GM12865 (cell line): ENCODE results near the gene PLEKHA6.

ENCODE experiments used
- DNase-seq: peaks from one replicate; pipeline ENCODE4 v3.0.0; 2010; ENCODE audit warnings: low read depth
- H3K4me3 ChIP-seq: 2 replicates; pipeline ENCODE4 v1.5.1; 2011; ENCODE audit warnings: mild to moderate bottlenecking, low read depth, low read length, control low read depth
- CTCF ChIP-seq: IDR thresholded peaks from 2 replicates; pipeline ENCODE4 v1.5.1; 2011; ENCODE audit warnings: low read length, control low read depth, low read depth, inconsistent platforms; ENCODE audit not compliant: insufficient read depth; ENCODE audit errors: missing control alignments

Gene PLEKHA6

DNA sequence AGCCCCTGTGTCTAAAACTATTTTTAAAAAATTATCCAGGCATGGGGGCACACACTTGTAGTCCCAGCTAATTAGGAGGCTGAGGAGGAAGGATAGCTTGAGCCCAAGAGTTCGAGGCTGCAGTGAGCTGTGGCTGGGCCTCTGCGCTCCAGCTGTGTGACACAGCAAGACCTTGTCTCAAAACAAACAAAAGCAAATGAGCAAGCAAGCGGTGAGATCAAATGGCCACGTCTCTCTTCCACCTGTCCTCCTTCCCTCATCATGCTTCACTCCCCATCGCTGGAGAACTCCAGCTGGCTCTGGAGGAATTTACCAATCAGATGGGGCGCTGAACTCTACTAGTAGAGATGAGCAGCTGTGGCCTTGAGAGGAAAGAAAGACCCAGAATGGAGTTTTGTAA lies 179.6 kb downstream of the PLEKHA6 start:
- TF ChIP-seq CTCF: no peak
- DNase-seq: no peak
- no peak overlapping the region for H3K4me3 ChIP-seq

DNA sequence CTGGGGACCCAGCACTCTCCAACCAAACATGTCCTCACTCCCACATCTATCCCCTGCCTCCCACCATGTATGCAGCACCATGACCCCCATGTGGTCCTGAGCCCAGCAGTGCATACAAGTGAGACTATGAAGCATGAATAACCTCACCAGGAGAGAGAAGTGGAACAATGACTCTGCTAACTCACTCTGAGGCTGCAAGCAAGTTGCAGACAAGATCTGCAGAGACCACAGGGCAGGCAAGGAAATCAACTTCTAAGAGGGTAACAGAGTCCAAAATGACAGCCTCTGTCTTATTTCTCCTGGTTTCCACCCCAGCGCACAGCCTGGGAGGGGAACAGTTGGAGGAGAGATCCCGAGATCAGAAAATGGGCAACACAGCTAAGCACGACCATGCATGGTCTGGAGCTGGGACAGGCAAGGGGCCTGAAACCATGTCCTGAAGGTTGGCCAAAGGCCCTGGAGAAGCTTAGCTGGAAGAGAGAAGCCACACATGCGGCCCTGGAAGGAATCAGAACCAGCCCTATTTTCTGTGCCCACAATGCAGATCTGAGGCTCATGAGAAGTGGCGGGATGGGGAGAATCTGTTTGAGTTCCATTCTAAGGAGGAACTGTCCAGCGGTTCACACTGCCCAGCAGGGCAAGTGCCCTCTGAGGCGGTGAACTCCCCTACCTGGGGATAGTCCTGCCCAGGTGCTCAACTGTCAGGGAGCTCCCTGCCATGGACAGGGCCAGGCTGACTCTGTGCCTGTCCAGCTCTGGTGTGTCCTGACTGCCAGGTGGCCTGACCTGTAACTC lies 181.0 kb downstream of the PLEKHA6 start:
- TF ChIP-seq CTCF: no peak
- H3K4me3 ChIP-seq: no peak overlapping the region
- DNase-seq: no peak

DNA sequence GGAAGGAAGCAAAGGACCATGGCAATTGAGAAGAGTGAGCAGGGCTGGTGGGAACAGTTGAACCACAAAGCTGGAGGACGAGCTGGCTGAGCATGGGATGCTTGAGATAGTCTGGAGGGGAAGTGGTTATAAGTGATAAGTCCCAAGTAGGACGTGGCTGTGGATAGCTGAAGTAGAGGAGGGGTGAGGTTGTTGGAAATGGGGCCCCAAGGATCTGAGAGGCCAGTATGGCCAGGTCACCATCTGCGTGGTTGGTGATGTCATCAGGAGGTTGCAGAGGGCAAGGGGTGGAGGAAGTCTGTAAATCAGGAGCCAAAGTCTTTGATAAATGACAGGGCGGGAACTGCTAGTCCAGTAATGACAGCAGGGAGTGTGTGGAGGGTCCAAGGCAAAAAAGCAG lies 182.6 kb downstream of the PLEKHA6 start:
- H3K4me3 ChIP-seq: no peak overlapping the region
- TF ChIP-seq CTCF: no peak
- no peak for DNase-seq

DNA sequence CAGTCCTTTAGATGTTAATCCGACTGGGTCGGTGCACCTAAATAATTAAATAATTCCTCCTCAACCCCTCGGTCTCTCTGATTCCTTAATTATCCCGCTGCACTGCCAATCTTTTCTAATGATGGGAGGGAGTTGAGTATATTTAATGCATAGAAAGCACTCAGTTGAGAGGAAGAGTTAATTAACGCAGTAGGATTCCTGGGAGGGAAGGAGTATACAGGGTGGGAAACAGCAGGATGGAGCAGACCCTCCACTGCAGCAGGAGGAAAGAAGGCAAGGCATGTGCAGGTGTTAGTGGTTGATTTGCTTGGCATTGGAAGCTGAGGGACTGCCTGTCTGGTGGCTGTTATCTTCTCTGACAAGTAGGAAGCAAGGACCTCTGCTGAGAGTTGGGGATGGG lies 183.7 kb downstream of the PLEKHA6 start:
- no peak overlapping the region for H3K4me3 ChIP-seq
- TF ChIP-seq CTCF: no peak
- no peak for DNase-seq

DNA sequence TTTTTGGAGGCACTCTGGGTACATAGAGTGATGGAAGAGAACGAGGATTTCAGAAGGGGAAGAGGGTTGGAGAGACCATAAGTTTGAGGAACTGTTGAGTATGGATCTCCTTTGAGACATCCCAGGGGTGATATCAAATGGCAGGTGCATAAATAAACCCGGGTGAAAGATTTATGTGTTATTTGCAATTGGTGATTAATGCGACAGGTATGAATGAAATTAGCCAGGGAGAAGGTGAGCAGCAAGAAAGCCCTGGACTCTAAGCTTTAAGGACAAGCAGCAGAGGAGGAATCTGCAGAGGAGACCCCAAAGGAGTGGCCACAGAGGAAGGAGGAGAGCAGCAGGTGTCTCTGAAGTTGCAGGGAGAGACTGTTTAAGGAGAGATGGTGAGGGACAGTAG lies 184.8 kb downstream of the PLEKHA6 start:
- DNase-seq: no peak
- TF ChIP-seq CTCF: no peak
- no peak overlapping the region for H3K4me3 ChIP-seq

DNA sequence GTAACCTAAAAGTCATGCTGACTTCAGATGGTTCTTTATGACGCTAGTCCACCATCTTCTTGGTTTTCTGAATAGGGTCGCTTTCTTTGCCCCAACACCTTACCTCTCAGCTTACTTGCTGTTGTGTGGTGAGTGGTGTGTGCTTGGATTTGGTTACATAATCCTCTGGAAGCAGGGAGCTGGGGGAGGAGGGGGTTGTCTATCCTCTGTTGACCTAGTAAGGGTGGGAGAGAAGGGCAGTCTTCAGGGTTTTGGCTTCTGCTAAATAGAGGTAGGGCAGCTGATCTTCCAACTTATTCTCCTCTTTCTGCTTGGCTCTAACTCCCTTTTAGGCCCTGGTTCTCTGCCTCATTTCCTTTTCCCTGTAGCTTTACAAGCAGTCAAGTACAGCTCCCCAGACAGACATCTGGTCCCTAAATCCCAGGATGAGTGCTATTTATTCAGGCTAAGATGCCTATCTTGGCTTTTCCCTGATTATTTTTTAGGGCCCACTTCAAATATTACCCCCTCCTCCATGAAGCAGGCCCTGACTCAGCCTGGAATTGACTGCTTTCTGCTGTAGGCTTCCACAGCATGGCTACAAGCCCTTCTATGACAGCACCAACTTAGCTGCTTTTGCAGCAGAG lies 187.2 kb downstream of the PLEKHA6 start:
- no peak for DNase-seq
- no peak for TF ChIP-seq CTCF
- H3K4me3 ChIP-seq: no peak overlapping the region
